ENCODE measurements around the gene SYNPR.

GRCh38 chr3:63279005-63279841 lies 1.1 kb downstream of the SYNPR start:
- no peak for TF ChIP-seq CTCF (IDR thresholded peaks at IDR 0.05)
- TF ChIP-seq POLR2A (IDR thresholded peaks at IDR 0.05) = no peak
